ENCODE results near the gene MLKL.

MLKL gene

GRCh38 chr16:74738113-74738541 lies 37.5 kb upstream of the MLKL start:
- no peak overlapping the region for H3K4me3 Mint-ChIP-seq
- no peaks in the 10 kb centered on the region for H3K27me3 Mint-ChIP-seq (ENCODE audit: low read depth)
- no peaks in the 10 kb centered on the region for H3K36me3 Mint-ChIP-seq (ENCODE audit: low read depth)
- H3K27ac Mint-ChIP-seq: no peak overlapping the region
- no peaks in the 10 kb centered on the region for H3K4me1 Mint-ChIP-seq (ENCODE audit: low read depth)
- no peaks in the 10 kb centered on the region for H3K9me3 Mint-ChIP-seq

GRCh38 chr16:74737521-74737920 lies 36.9 kb upstream of the MLKL start:
- H3K4me3 Mint-ChIP-seq: no peak overlapping the region
- H3K27me3 Mint-ChIP-seq (ENCODE audit: low read depth): no peaks in the 10 kb centered on the region
- H3K27ac Mint-ChIP-seq: no peak overlapping the region
- H3K4me1 Mint-ChIP-seq (ENCODE audit: low read depth): no peaks in the 10 kb centered on the region
- no peaks in the 10 kb centered on the region for H3K9me3 Mint-ChIP-seq
- no peaks in the 10 kb centered on the region for H3K36me3 Mint-ChIP-seq (ENCODE audit: low read depth)

- no peaks in the 10 kb centered on the region for H3K4me1 Mint-ChIP-seq (ENCODE audit: low read depth)
- no peaks in the 10 kb centered on the region for H3K9me3 Mint-ChIP-seq
- H3K36me3 Mint-ChIP-seq (ENCODE audit: low read depth): no peaks in the 10 kb centered on the region
- no peak overlapping the region for H3K4me3 Mint-ChIP-seq
- no peak overlapping the region for H3K27ac Mint-ChIP-seq
- H3K27me3 Mint-ChIP-seq (ENCODE audit: low read depth): no peaks in the 10 kb centered on the region
Observed at GRCh38 chr16:74736531-74737157, 36.0 kb upstream of the MLKL start.

- no peaks in the 10 kb centered on the region for H3K27me3 Mint-ChIP-seq (ENCODE audit: low read depth)
- no peaks in the 10 kb centered on the region for H3K9me3 Mint-ChIP-seq
- H3K4me1 Mint-ChIP-seq (ENCODE audit: low read depth): no peaks in the 10 kb centered on the region
- no peak overlapping the region for H3K27ac Mint-ChIP-seq
- no peak overlapping the region for H3K4me3 Mint-ChIP-seq
- no peaks in the 10 kb centered on the region for H3K36me3 Mint-ChIP-seq (ENCODE audit: low read depth)
Observed at GRCh38 chr16:74735554-74735953, 34.9 kb upstream of the MLKL start.

- H3K4me1 Mint-ChIP-seq (ENCODE audit: low read depth): peaks cover 4% of the 10 kb centered on the region
- H3K27ac Mint-ChIP-seq: no peak overlapping the region
- H3K36me3 Mint-ChIP-seq (ENCODE audit: low read depth): no peaks in the 10 kb centered on the region
Observed at GRCh38 chr16:74735162-74735452, 34.4 kb upstream of the MLKL start.

GRCh38 chr16:74734361-74735161 lies 33.9 kb upstream of the MLKL start:
- Mint-ChIP-seq H3K36me3 (ENCODE audit: low read depth) (no peaks in the 10 kb centered on the region), H3K4me1 (ENCODE audit: low read depth) (peaks cover 4% of the 10 kb centered on the region), H3K27me3 (ENCODE audit: low read depth) (no peaks in the 10 kb centered on the region), H3K27ac (no peak overlapping the region), H3K9me3 (no peaks in the 10 kb centered on the region), H3K4me3 (no peak overlapping the region)

More at GRCh38 chr16:74735162-74735452, 34.4 kb upstream of the MLKL start:
- H3K9me3 Mint-ChIP-seq: no peaks in the 10 kb centered on the region
- H3K4me3 Mint-ChIP-seq: no peak overlapping the region
- H3K27me3 Mint-ChIP-seq (ENCODE audit: low read depth): no peaks in the 10 kb centered on the region

GRCh38 chr16:74732707-74733350 lies 32.2 kb upstream of the MLKL start:
- no peaks in the 10 kb centered on the region for H3K9me3 Mint-ChIP-seq
- no peak overlapping the region for H3K27ac Mint-ChIP-seq
- no peak overlapping the region for H3K4me3 Mint-ChIP-seq
- H3K36me3 Mint-ChIP-seq (ENCODE audit: low read depth): no peaks in the 10 kb centered on the region
- H3K4me1 Mint-ChIP-seq (ENCODE audit: low read depth): peaks cover 4% of the 10 kb centered on the region
- no peaks in the 10 kb centered on the region for H3K27me3 Mint-ChIP-seq (ENCODE audit: low read depth)

- Mint-ChIP-seq H3K27ac (no peak overlapping the region), H3K27me3 (ENCODE audit: low read depth) (no peaks in the 10 kb centered on the region), H3K9me3 (peaks cover 6% of the 10 kb centered on the region), H3K36me3 (ENCODE audit: low read depth) (no peaks in the 10 kb centered on the region), H3K4me1 (ENCODE audit: low read depth) (peaks cover 4% of the 10 kb centered on the region), H3K4me3 (no peak overlapping the region)
Observed at GRCh38 chr16:74731853-74732477, 31.3 kb upstream of the MLKL start.

- Mint-ChIP-seq H3K9me3 (peaks cover 16% of the 10 kb centered on the region), H3K27me3 (ENCODE audit: low read depth) (no peaks in the 10 kb centered on the region), H3K27ac (no peak overlapping the region), H3K4me1 (ENCODE audit: low read depth) (peaks cover 4% of the 10 kb centered on the region), H3K36me3 (ENCODE audit: low read depth) (no peaks in the 10 kb centered on the region), H3K4me3 (no peak overlapping the region)
Observed at GRCh38 chr16:74729783-74730683, 29.4 kb upstream of the MLKL start.

GRCh38 chr16:74727903-74728302 lies 27.2 kb upstream of the MLKL start:
- Mint-ChIP-seq H3K36me3 (ENCODE audit: low read depth) (no peaks in the 10 kb centered on the region), H3K4me3 (no peak overlapping the region), H3K27me3 (ENCODE audit: low read depth) (peaks cover 4% of the 10 kb centered on the region), H3K27ac (no peak overlapping the region), H3K9me3 (peaks cover 16% of the 10 kb centered on the region), H3K4me1 (ENCODE audit: low read depth) (peaks cover 6% of the 10 kb centered on the region)

GRCh38 chr16:74726716-74727115 lies 26.1 kb upstream of the MLKL start:
- H3K27ac Mint-ChIP-seq: no peak overlapping the region
- H3K36me3 Mint-ChIP-seq (ENCODE audit: low read depth): no peaks in the 10 kb centered on the region
- peaks cover 16% of the 10 kb centered on the region for H3K9me3 Mint-ChIP-seq
- H3K4me3 Mint-ChIP-seq: no peak overlapping the region
- H3K4me1 Mint-ChIP-seq (ENCODE audit: low read depth): peaks cover 6% of the 10 kb centered on the region
- H3K27me3 Mint-ChIP-seq (ENCODE audit: low read depth): peaks cover 4% of the 10 kb centered on the region

- no peaks in the 10 kb centered on the region for H3K36me3 Mint-ChIP-seq (ENCODE audit: low read depth)
- H3K4me3 Mint-ChIP-seq: no peak overlapping the region
- peaks cover 4% of the 10 kb centered on the region for H3K27me3 Mint-ChIP-seq (ENCODE audit: low read depth)
- H3K4me1 Mint-ChIP-seq (ENCODE audit: low read depth): peaks cover 6% of the 10 kb centered on the region
- no peak overlapping the region for H3K27ac Mint-ChIP-seq
- peaks cover 16% of the 10 kb centered on the region for H3K9me3 Mint-ChIP-seq
Observed at GRCh38 chr16:74725651-74726455, 25.2 kb upstream of the MLKL start.

- H3K27ac Mint-ChIP-seq: no peak overlapping the region
- H3K9me3 Mint-ChIP-seq: peaks cover 16% of the 10 kb centered on the region
- H3K27me3 Mint-ChIP-seq (ENCODE audit: low read depth): peaks cover 4% of the 10 kb centered on the region
- no peaks in the 10 kb centered on the region for H3K36me3 Mint-ChIP-seq (ENCODE audit: low read depth)
- peaks cover 2% of the 10 kb centered on the region for H3K4me1 Mint-ChIP-seq (ENCODE audit: low read depth)
- H3K4me3 Mint-ChIP-seq: no peak overlapping the region
Observed at GRCh38 chr16:74724820-74725549, 24.3 kb upstream of the MLKL start.

Data from T-helper 1 cell treated with Interleukin-12 subunit alpha and Interleukin-12 subunit beta and Interleukin-4 antibody, amounts not matched to agents 30 μg/mL and 1 μg/mL, for 36 hours (primary cell).